Aorta (tissue), 5 donors: ENCODE results near the gene MTUS2. TPM values are rescaled to one million over a fixed set of nuclear protein-coding genes. Genes with fewer than 3 reads are reported as not detected.

ENCODE experiments used
- ATAC-seq: fragments of 200-7000 bp; cut with Tn5 transposase; one replicate; pipeline ENCODE4 v1.9.1; 2022; ENCODE audit warnings: moderate library complexity; ENCODE audit not compliant: low FRiP score
- DNase-seq, 2 donors: peaks; one replicate each; pipeline ENCODE4 v3.0.0-alpha.2; 2020
- H3K27ac ChIP-seq, 2 donors: one replicate each; pipeline ENCODE4 v1.5.1; 2013; ENCODE audit warnings: low read length in 2 of 2, mild to moderate bottlenecking in 2 of 2, moderate library complexity in 2 of 2, control low read depth in 1 of 2, inconsistent platforms in 1 of 2, low read depth in 1 of 2
- H3K27me3 ChIP-seq, 2 donors: one replicate each; pipeline ENCODE4 v1.6.1; 2013; ENCODE audit warnings: control low read depth in 1 of 2, low read length in 1 of 2, mild to moderate bottlenecking in 1 of 2, moderate library complexity in 1 of 2; ENCODE audit not compliant: insufficient read depth in 2 of 2, control insufficient read depth in 1 of 2
- H3K36me3 ChIP-seq, 2 donors: one replicate each; pipeline ENCODE4 v1.6.1; 2013; ENCODE audit warnings: control low read depth in 1 of 2, low read length in 1 of 2, mild to moderate bottlenecking in 1 of 2; ENCODE audit not compliant: insufficient read depth in 2 of 2, control insufficient read depth in 1 of 2
- H3K4me1 ChIP-seq, 2 donors: one replicate each; pipeline ENCODE4 v1.6.1; 2013; ENCODE audit warnings: low read length in 2 of 2, control low read depth in 1 of 2, mild to moderate bottlenecking in 1 of 2, moderate library complexity in 1 of 2; ENCODE audit not compliant: insufficient read depth in 2 of 2, control insufficient read depth in 1 of 2
- H3K4me3 ChIP-seq, 2 donors: one replicate each; pipeline ENCODE4 v1.5.1; 2013; ENCODE audit warnings: low read length in 2 of 2, control low read depth in 1 of 2, mild to moderate bottlenecking in 1 of 2
- H3K9me3 ChIP-seq: one replicate; pipeline ENCODE4 v1.6.1; 2013; ENCODE audit warnings: mild to moderate bottlenecking, low read length; ENCODE audit not compliant: control insufficient read depth
- WGBS, 2 donors: extraction: QIAGEN DNeasy Blood & Tissue Kit; methylation state at CpG; one replicate each; pipeline ENCODE4 v1.1.7; 2013; 5-methylcytosine and 5-hydroxymethylcytosine counted together
- intact Hi-C, 2 donors: fragments of 100-400 bp; cut with DNase I; formaldehyde crosslinking; loops; one replicate each; pipeline versions ENCODE4 v1.14.2 to v1.15.0; 2022
- polyA plus RNA-seq, 2 donors: library from polyadenylated mRNA; stranded (reverse); fragments of 200-250 nt; gene quantifications; one replicate each; pipeline ENCODE4 v1.2.3, GENCODE V29; 2013
- total RNA-seq, 2 donors: library from RNA; stranded (reverse); fragmentation: NEBNext Ultra II Directional; extraction: Animal tissue kit (Norgen Biotek cat#: 25700); gene quantifications; one replicate each; pipeline ENCODE4 v1.2.1, GENCODE V29; 2021
- donor health status: healthy with polysubstance abuse.
- donor health status: Bipolar disorder and iron deficiency.
- donor health status: DM: no; HTN: no; CAD: no.
- donor health status: DM: no; HTN: no; CAD: no.
- donor health status: DM: yes; HTN: yes; CAD: no.

Gene MTUS2
- total and polyA plus RNA-seq, 4 donors: 3.5 to 12.1 (median 8.6) TPM

- peaks cover 3 to 5% of the 10 kb centered on the region in 2 donors for H3K36me3 ChIP-seq
- ATAC-seq (peak; percentile 53), DNase-seq (no peak)
- H3K4me1 ChIP-seq: peaks cover 0 to 2% of the 10 kb centered on the region in 2 donors
- intact Hi-C loops: loop anchor here (5.0 kb wide), 2 partner anchors 70 to 75 kb away; partner anchors contain the start of gene SLC7A1 (in 1 of the 2)
- H3K4me3 ChIP-seq: no peak overlapping the region
- H3K27ac ChIP-seq: peak overlapping the region in 1 of 2 donors; percentile 30
- WGBS, 2 donors: 59% methylated on average over 16 of the region's 16 CpGs
- H3K27me3 ChIP-seq: no peaks in the 10 kb centered on the region
- no peaks in the 10 kb centered on the region for H3K9me3 ChIP-seq
Measured at GRCh38 chr13:29522044-29522685, 702.0 kb downstream of the MTUS2 start.

DNA sequence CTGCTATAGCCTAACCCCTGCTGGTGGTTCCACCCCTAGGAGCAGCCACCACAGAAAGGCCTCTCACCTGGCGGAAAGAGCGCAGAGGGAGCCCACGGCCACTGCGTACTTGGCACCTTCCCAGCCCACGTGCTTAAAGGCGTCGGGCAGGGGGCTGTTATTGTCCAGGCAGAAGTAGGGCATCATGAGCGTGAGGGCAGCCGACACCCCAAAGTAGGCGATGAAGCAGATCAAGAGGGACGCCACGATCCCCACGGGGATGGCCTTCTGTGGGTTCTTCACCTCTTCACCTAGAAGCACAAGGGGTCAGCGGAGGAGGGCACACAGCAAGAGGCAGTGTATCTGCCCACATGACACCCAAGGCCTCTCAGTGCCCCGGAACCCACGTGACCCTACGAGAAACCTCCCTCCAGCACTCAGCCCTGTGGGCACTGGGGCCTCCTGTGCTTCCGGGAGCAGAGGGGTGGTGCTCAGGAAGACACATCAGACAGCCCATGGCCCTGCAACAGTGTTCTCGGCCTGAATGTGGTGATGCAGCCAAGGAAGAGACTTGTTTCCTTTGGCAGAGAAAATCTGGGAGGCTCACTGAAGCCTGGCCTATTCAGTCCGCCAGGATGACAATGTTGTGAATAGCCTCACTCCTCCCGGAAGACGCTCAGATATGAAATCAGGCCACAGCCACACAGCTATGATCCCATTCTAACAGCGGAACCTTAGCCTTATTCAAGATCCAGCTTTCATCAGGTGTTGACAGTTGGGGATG, 703.2 kb downstream of the MTUS2 start:
- Histone ChIP-seq H3K4me3 (no peak overlapping the region), H3K36me3 (peaks cover 0 to 8% of the 10 kb centered on the region in 2 donors), H3K27ac (no peak overlapping the region), H3K4me1 (peaks cover 0 to 2% of the 10 kb centered on the region in 2 donors), H3K27me3 (no peaks in the 10 kb centered on the region), H3K9me3 (no peaks in the 10 kb centered on the region)
- WGBS, 2 donors: 91 to 92% methylated on average over 23 of the region's 23 CpGs
- DNase-seq (peak in 1 of 2 donors; percentile 63), ATAC-seq (peak; percentile 74)
- intact Hi-C loops: loop anchor here (5.0 kb wide), 2 partner anchors 69 to 74 kb away; partner anchors contain the start of gene SLC7A1 (in 1 of the 2)

- 85 to 90% methylated on average over 17 of the region's 17 CpGs for WGBS, 2 donors
- DNase-seq: peak; percentile 73 to 88
- Histone ChIP-seq H3K9me3 (no peaks in the 10 kb centered on the region), H3K4me1 (peaks cover 0 to 2% of the 10 kb centered on the region in 2 donors), H3K27ac (no peak overlapping the region), H3K27me3 (no peaks in the 10 kb centered on the region), H3K4me3 (no peak overlapping the region), H3K36me3 (peaks cover 0 to 8% of the 10 kb centered on the region in 2 donors)
- intact Hi-C loops: loop anchor here (5.0 kb wide), 2 partner anchors 68 to 73 kb away; partner anchors contain the start of gene SLC7A1 (in 1 of the 2)
- peak; percentile 60 for ATAC-seq
Measured at GRCh38 chr13:29524176-29524575, 704.0 kb downstream of the MTUS2 start.

- H3K27ac ChIP-seq: no peak overlapping the region
- H3K4me3 ChIP-seq: no peak overlapping the region
- H3K9me3 ChIP-seq: no peaks in the 10 kb centered on the region
- intact Hi-C loops: loop anchor here (5.0 kb wide), 2 partner anchors 68 to 73 kb away; partner anchors contain the start of gene SLC7A1 (in 1 of the 2)
- peaks cover 0 to 11% of the 10 kb centered on the region in 2 donors for H3K36me3 ChIP-seq
- peaks cover 0 to 2% of the 10 kb centered on the region in 2 donors for H3K4me1 ChIP-seq
- DNase-seq (no peak), ATAC-seq (no peak)
- 94 to 95% methylated on average over 9 of the region's 9 CpGs for WGBS, 2 donors
- H3K27me3 ChIP-seq: no peaks in the 10 kb centered on the region
Measured at GRCh38 chr13:29524641-29525040, 704.5 kb downstream of the MTUS2 start.

DNA sequence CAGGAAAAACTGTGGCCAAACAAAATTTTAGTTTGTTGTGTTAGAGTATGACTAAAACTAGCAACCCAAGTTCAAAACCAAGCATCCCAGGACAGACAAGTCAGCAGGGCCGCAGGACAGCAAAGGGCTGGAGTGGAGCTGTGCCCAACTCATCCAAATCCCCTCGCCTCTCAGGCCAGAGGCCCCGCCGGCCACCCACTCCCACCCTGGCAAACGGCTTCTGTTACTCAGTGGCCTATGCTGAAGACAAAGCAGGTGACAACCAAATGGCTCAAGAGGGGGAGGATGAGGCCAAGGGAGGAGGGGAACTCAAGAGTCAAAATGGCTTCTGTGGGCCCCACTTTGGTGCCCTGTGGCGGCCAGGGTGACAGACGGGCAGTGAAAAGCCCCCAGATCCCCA, 705.6 kb downstream of the MTUS2 start:
- DNase-seq: no peak
- WGBS, 2 donors: 95 to 96% methylated on average over 7 of the region's 7 CpGs
- intact Hi-C loops: no loop called here
- H3K9me3 ChIP-seq: no peaks in the 10 kb centered on the region
- ATAC-seq: no peak
- H3K27me3 ChIP-seq: no peaks in the 10 kb centered on the region
- no peak overlapping the region for H3K27ac ChIP-seq
- peaks cover 0 to 2% of the 10 kb centered on the region in 2 donors for H3K4me1 ChIP-seq
- peaks cover 0 to 11% of the 10 kb centered on the region in 2 donors for H3K36me3 ChIP-seq
- no peak overlapping the region for H3K4me3 ChIP-seq

DNA sequence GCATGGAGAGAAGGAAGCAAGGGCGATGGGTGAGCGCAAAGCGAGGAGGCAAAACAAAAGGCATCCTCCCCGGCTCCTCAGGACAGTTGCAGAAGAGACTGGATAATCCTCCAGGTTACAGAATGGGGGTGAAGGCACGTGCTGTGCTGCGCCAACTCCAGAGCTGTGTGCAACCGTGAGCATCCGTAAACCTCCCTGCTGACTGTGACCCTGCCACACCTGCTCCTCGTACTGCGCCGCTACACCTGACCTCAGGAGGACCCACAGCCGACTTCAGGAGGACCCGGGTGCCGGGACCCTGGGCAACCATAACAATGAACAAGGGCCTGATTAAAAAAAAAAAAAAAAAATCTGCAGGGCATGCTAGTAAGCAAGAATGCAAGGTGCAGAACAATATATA, 706.6 kb downstream of the MTUS2 start:
- no peak overlapping the region for H3K27ac ChIP-seq
- DNase-seq: no peak
- peaks cover 0 to 9% of the 10 kb centered on the region in 2 donors for H3K36me3 ChIP-seq
- H3K9me3 ChIP-seq: no peaks in the 10 kb centered on the region
- intact Hi-C loops: no loop called here
- 97% methylated on average over 14 of the region's 14 CpGs for WGBS, 2 donors
- H3K4me3 ChIP-seq: no peak overlapping the region
- no peak for ATAC-seq
- no peaks in the 10 kb centered on the region for H3K27me3 ChIP-seq
- no peaks in the 10 kb centered on the region for H3K4me1 ChIP-seq

DNA sequence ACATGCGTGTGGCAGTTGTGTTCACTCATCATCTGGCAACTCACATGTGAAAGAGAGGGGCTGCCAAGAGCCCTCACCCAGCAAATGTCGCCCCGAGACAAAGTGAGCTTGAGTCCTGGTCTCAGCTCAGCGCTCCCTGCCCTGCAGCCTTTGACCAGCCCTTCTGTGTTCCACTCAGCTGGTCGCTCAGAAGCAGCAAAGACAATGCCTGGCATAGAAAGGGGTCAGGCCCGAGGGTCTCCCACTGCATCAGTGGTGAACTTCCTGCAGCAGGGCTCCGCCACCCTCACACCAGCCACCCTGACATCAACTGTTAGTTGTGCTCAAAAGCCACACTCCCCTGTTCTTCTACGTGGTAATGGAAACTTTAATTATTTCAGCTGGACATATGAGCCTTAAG, 707.4 kb downstream of the MTUS2 start:
- intact Hi-C loops: no loop called here
- Histone ChIP-seq H3K9me3 (no peaks in the 10 kb centered on the region), H3K36me3 (peaks cover 0 to 9% of the 10 kb centered on the region in 2 donors), H3K27ac (no peak overlapping the region), H3K27me3 (no peaks in the 10 kb centered on the region), H3K4me1 (no peaks in the 10 kb centered on the region), H3K4me3 (no peak overlapping the region)
- no peak for DNase-seq
- 92 to 93% methylated on average over 8 of the region's 8 CpGs for WGBS, 2 donors
- ATAC-seq: no peak

- DNase-seq (no peak), ATAC-seq (no peak)
- Histone ChIP-seq H3K36me3 (peaks cover 0 to 9% of the 10 kb centered on the region in 2 donors), H3K27me3 (no peaks in the 10 kb centered on the region), H3K4me1 (no peaks in the 10 kb centered on the region), H3K4me3 (no peak overlapping the region), H3K9me3 (no peaks in the 10 kb centered on the region), H3K27ac (no peak overlapping the region)
- intact Hi-C loops: no loop called here
- WGBS, 2 donors: 95% methylated on average over 5 of the region's 5 CpGs
Measured at GRCh38 chr13:29527916-29528315, 707.8 kb downstream of the MTUS2 start.
